Hepatocyte (in vitro differentiated cells): Measurements from ENCODE around the gene SLC5A10. TPM values are rescaled to one million over a fixed set of nuclear protein-coding genes. Genes with fewer than 3 reads are reported as not detected.

Experiments used
- DNase-seq: peaks from one replicate; pipeline ENCODE4 v3.0.0-alpha.2; 2016; ENCODE audit warnings: low spot score
- H2AFZ ChIP-seq: fragments of 200-600 bp; sonication (generic); 2 replicates; pipeline ENCODE4 v1.6.0; 2016; ENCODE audit warnings: antibody characterized with exemption, mild to moderate bottlenecking
- H3K27ac ChIP-seq: fragments of 200-600 bp; sonication (generic); 2 replicates; pipeline ENCODE4 v1.5.1; 2016; ENCODE audit warnings: mild to moderate bottlenecking
- H3K27me3 ChIP-seq: fragments of 200-600 bp; sonication (generic); 2 replicates; pipeline ENCODE4 v1.6.1; 2016
- H3K36me3 ChIP-seq: fragments of 200-600 bp; sonication (generic); replicated peaks from 2 replicates; pipeline ENCODE4 v1.5.1; 2016; ENCODE audit warnings: low read depth; ENCODE audit not compliant: insufficient read depth
- H3K4me1 ChIP-seq: fragments of 200-600 bp; sonication (generic); 2 replicates; pipeline ENCODE4 v1.5.1; 2016; ENCODE audit warnings: mild to moderate bottlenecking, moderate library complexity; ENCODE audit not compliant: insufficient read depth
- H3K4me2 ChIP-seq: fragments of 200-600 bp; sonication (generic); 2 replicates; pipeline ENCODE4 v1.6.0; 2016
- H3K4me3 ChIP-seq: fragments of 200-600 bp; sonication (generic); 2 replicates; pipeline ENCODE4 v1.5.1; 2016; ENCODE audit warnings: mild to moderate bottlenecking
- H3K79me2 ChIP-seq: fragments of 200-600 bp; sonication (generic); 2 replicates; pipeline ENCODE4 v1.6.0; 2017; ENCODE audit warnings: mild to moderate bottlenecking
- H3K9me2 ChIP-seq: fragments of 200-600 bp; sonication (generic); replicated peaks from 2 replicates; pipeline ENCODE4 v1.6.0; 2017; ENCODE audit warnings: mild to moderate bottlenecking; ENCODE audit not compliant: insufficient read depth
- H3K9me3 ChIP-seq: fragments of 200-600 bp; sonication (generic); 2 replicates; pipeline ENCODE4 v1.5.1; 2016; ENCODE audit warnings: low read depth, mild to moderate bottlenecking
- H4K20me1 ChIP-seq: fragments of 200-600 bp; sonication (generic); 2 replicates; pipeline ENCODE4 v1.6.0; 2016; ENCODE audit warnings: mild to moderate bottlenecking; ENCODE audit not compliant: insufficient read depth, poor library complexity, severe bottlenecking
- EZH2 ChIP-seq: fragments of 200-600 bp; sonication (generic); IDR thresholded peaks from 2 replicates; pipeline ENCODE4 v1.6.1; 2016; ENCODE audit warnings: antibody characterized with exemption, mild to moderate bottlenecking, borderline replicate concordance
- EZH2phosphoT487 ChIP-seq: fragments of 200-600 bp; sonication (generic); IDR thresholded peaks from one replicate; pipeline ENCODE4 v1.6.1; 2018; ENCODE audit warnings: antibody characterized with exemption, mild to moderate bottlenecking, low read depth, moderate library complexity; ENCODE audit not compliant: unreplicated experiment, severe bottlenecking
- WGBS: methylation state at CpG from one replicate; pipeline ENCODE4 v1.1.6; 2016; ENCODE audit warnings: low lambda C conversion rate; ENCODE audit errors: missing lambda C conversion rate; 5-methylcytosine and 5-hydroxymethylcytosine counted together
- polyA plus RNA-seq: library from polyadenylated mRNA; unstranded; fragments of >200 nt; fragmentation: Nextera tagmentation; extraction: Ambion mirVana; gene quantifications from 2 replicates; pipeline ENCODE4 v1.2.1, GENCODE V29; 2016
- total RNA-seq: library from RNA; depleted of rRNA; stranded (reverse); fragments of >200 nt; gene quantifications from 2 replicates; pipeline ENCODE4 v1.2.3, GENCODE V29; 2014
- TF ChIP-seq, protein P1 (sequence below): fragments of 200-600 bp; sonication (generic); IDR thresholded peaks from 2 replicates; pipeline ENCODE4 v1.5.1; 2016; ENCODE audit warnings: antibody characterized with exemption, mild to moderate bottlenecking; ENCODE audit not compliant: poor library complexity

The SLC5A10 gene
- total and polyA plus RNA-seq, 2 experiments from 2014 or later = 0.22 TPM; not detected in 1

DNA sequence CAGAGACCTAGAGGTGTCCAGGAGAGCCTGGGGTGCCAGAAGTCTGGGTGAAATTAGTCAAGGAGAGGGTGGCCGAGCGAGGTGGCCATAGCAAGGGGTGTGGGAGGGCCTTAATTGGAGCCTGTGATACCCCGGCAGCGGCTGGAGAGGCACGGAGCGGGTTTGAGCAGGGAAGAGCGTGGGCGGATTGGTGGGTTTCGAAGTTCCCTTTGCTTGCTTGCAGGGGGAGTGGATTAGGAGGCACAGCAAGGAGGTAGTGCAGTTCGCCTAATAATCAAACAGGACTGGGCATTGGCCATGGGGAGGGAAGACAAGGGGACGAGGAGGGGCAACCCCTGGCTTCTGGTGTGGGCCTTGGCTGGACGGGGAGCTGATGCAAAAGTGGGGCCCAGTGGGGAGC is 58.0 kb downstream of the SLC5A10 start:
- Histone ChIP-seq H3K4me1 (peaks cover 10% of the 10 kb centered on the region), H3K27me3 (no peaks in the 10 kb centered on the region), H3K36me3 (no peaks in the 10 kb centered on the region), H3K27ac (no peak overlapping the region), H3K79me2 (no peaks in the 10 kb centered on the region), H3K9me2 (no peaks in the 10 kb centered on the region), H4K20me1 (no peaks in the 10 kb centered on the region), H2AFZ (no peak overlapping the region), H3K4me2 (no peak overlapping the region), H3K4me3 (no peak overlapping the region), H3K9me3 (no peaks in the 10 kb centered on the region)
- TF ChIP-seq EZH2 (no peak), EZH2phosphoT487 (no peak)
- TF ChIP-seq, protein P1, sequence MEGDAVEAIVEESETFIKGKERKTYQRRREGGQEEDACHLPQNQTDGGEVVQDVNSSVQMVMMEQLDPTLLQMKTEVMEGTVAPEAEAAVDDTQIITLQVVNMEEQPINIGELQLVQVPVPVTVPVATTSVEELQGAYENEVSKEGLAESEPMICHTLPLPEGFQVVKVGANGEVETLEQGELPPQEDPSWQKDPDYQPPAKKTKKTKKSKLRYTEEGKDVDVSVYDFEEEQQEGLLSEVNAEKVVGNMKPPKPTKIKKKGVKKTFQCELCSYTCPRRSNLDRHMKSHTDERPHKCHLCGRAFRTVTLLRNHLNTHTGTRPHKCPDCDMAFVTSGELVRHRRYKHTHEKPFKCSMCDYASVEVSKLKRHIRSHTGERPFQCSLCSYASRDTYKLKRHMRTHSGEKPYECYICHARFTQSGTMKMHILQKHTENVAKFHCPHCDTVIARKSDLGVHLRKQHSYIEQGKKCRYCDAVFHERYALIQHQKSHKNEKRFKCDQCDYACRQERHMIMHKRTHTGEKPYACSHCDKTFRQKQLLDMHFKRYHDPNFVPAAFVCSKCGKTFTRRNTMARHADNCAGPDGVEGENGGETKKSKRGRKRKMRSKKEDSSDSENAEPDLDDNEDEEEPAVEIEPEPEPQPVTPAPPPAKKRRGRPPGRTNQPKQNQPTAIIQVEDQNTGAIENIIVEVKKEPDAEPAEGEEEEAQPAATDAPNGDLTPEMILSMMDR = no peak
- 87% methylated on average over 11 of the region's 12 CpGs for WGBS
- DNase-seq = no peak

DNA sequence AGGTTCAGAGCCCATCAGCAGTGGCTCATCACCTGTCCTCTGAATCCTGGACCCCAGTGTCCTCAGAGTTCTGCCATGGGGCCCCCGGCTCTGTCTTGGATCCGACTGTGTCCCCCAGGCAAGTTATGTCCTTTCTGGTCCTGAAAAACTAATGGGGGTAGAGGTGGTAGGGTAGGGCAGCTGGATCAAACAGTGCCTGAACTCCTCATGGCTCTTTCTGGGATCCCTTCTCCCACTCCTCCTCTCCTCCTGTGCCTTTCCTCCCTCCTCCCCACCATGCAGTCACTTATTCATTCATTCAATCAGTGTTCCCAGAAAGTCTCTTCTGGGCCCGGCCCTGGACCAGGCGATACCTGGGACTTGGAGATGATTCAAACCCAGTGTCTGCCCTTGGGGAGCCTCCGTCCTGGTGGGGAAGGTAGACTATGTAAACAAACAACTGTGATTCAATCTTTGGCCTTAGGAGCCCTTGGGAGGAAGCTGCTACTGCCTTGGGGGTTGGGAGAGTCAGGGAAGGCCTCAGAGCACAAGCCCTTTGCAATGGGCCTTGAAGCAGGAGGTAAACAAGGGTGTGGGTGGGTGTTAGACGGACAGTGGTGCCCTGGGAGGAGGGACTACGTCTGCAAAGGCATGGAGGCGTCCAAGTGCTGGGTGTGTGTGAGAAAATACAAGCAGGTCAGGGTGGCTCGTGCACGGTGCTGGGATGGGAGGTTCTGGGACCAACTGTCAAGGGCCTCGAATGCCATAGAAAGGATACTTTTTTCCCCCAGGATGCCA is 59.0 kb downstream of the SLC5A10 start:
- no peaks in the 10 kb centered on the region for H3K36me3 ChIP-seq
- no peaks in the 10 kb centered on the region for H3K9me3 ChIP-seq
- WGBS = 56% methylated on average over 11 of the region's 11 CpGs
- no peak overlapping the region for H2AFZ ChIP-seq
- H3K4me1 ChIP-seq = peaks cover 7% of the 10 kb centered on the region
- H4K20me1 ChIP-seq = no peaks in the 10 kb centered on the region
- peak; percentile 69 for DNase-seq
- no peak overlapping the region for H3K4me2 ChIP-seq
- H3K27me3 ChIP-seq = no peaks in the 10 kb centered on the region
- H3K79me2 ChIP-seq = no peaks in the 10 kb centered on the region
- TF ChIP-seq EZH2phosphoT487 (no peak), EZH2 (no peak)
- TF ChIP-seq, protein P1 = no peak
- peak overlapping the region; percentile 34 for H3K27ac ChIP-seq
- no peak overlapping the region for H3K4me3 ChIP-seq
- H3K9me2 ChIP-seq = no peaks in the 10 kb centered on the region

DNA sequence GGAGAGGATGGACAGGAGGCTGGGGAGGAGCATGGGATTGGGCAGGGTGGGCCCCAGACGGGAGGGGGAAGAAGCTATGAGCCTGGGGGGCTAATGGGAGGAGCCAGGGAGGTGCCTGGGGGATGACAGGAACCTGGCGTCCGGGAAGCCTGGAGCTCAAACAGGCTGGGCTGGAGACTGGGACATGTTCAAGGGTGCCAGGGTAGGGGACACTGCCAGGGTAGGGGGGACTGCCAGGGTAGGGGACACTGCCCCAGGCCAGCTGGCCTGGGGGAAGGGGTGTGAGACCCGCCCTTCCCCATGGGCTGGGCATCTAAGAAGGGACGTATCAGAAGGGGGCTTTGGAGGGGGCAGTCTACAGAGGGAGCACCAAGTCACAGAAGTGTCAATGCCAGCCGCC is 59.6 kb downstream of the SLC5A10 start:
- WGBS = 92% methylated on average over 5 of the region's 6 CpGs
- TF ChIP-seq EZH2 (no peak), EZH2phosphoT487 (no peak)
- TF ChIP-seq, protein P1 = no peak
- no peak overlapping the region for H3K4me3 ChIP-seq
- H3K4me1 ChIP-seq = peaks cover 7% of the 10 kb centered on the region
- no peaks in the 10 kb centered on the region for H3K9me3 ChIP-seq
- H3K27ac ChIP-seq = peak overlapping the region; percentile 34
- no peak for DNase-seq
- H3K36me3 ChIP-seq = no peaks in the 10 kb centered on the region
- no peaks in the 10 kb centered on the region for H3K79me2 ChIP-seq
- no peak overlapping the region for H3K4me2 ChIP-seq
- H2AFZ ChIP-seq = no peak overlapping the region
- H3K9me2 ChIP-seq = no peaks in the 10 kb centered on the region
- no peaks in the 10 kb centered on the region for H4K20me1 ChIP-seq
- no peaks in the 10 kb centered on the region for H3K27me3 ChIP-seq
